T-cell (primary cell): ENCODE measurements around the gene PSMD10. TPM values are rescaled to one million over a fixed set of nuclear protein-coding genes. Genes with fewer than 3 reads are reported as not detected.

ENCODE experiments used
- ATAC-seq, 4 experiments: fragments of 200-7000 bp in 3 of 4; fragments of 150-1000 bp in 1 of 4; cut with Tn5 transposase; replicated peaks in 1 of 4; 1 replicate in 3 of 4; 2 replicates in 1 of 4; pipeline ENCODE4 v1.10.0; 2021; ENCODE audit warnings: moderate library complexity in 3 of 4, mild to moderate bottlenecking in 2 of 4, moderate number of reproducible peaks in 1 of 4
- CTCF ChIA-PET, 2 donors: fragments of 300-600 bp; sonication (Branson Sonifier 250); formaldehyde crosslinking; loops; one replicate each; lab custom pipeline; 2022; ENCODE audit warnings: antibody characterized with exemption in 2 of 2; lab: Charles Lee
- POLR2A ChIA-PET, 2 donors: fragments of 300-600 bp; sonication (Branson Sonifier 250); formaldehyde crosslinking; loops; one replicate each; lab custom pipeline; 2022; ENCODE audit warnings: antibody characterized with exemption in 2 of 2; lab: Charles Lee
- DNase-seq, 35 experiments: peaks; one replicate each; pipeline versions ENCODE4 v3.0.0 to v3.0.0-alpha.2; 2013 to 2023
- H3K27ac ChIP-seq: one replicate; pipeline ENCODE4 v1.5.1; 2013; ENCODE audit warnings: low read length
- H3K27me3 ChIP-seq, 2 experiments: replicated peaks in 1 of 2; 1 replicate in 1 of 2; 2 replicates in 1 of 2; pipeline versions ENCODE4 v1.6.1 to v1.7.0; 2013; ENCODE audit warnings: low read length in 1 of 2, mixed read lengths in 1 of 2; ENCODE audit not compliant: control insufficient read depth in 2 of 2, insufficient read depth in 2 of 2; ENCODE audit errors: extremely low read depth in 1 of 2
- H3K36me3 ChIP-seq, 2 donors: 1 replicate in 1 of 2; 2 replicates in 1 of 2; pipeline versions ENCODE4 v1.6.1 to v1.7.0; 2013; ENCODE audit warnings: low read length in 1 of 2; ENCODE audit not compliant: control insufficient read depth in 2 of 2, insufficient read depth in 1 of 2; ENCODE audit errors: extremely low read depth in 1 of 2
- H3K4me1 ChIP-seq, 2 experiments: 1 replicate in 1 of 2; 2 replicates in 1 of 2; pipeline versions ENCODE4 v1.6.1 to v1.7.0; 2013; ENCODE audit warnings: low read length in 2 of 2, mixed read lengths in 1 of 2; ENCODE audit not compliant: insufficient read depth in 2 of 2, control insufficient read depth in 1 of 2; ENCODE audit errors: extremely low read depth in 1 of 2
- H3K4me3 ChIP-seq, 2 donors: 1 replicate in 1 of 2; 2 replicates in 1 of 2; pipeline versions ENCODE4 v1.5.1 to v1.7.0; 2013; ENCODE audit warnings: mild to moderate bottlenecking in 2 of 2, low read length in 1 of 2, moderate library complexity in 1 of 2; ENCODE audit not compliant: control insufficient read depth in 1 of 2; ENCODE audit errors: extremely low read depth in 1 of 2
- H3K9me3 ChIP-seq: 2 replicates; pipeline ENCODE4 v1.7.0; 2013
- H3K27ac Mint-ChIP-seq, 2 donors: one replicate each; pipeline ENCODE4 v1.8.0; 2020 to 2021; ENCODE audit warnings: mild to moderate bottlenecking in 2 of 2, mixed read lengths in 2 of 2
- H3K27me3 Mint-ChIP-seq, 2 donors: one replicate each; pipeline ENCODE4 v1.8.0; 2021 to 2022; ENCODE audit warnings: mixed read lengths in 2 of 2
- H3K36me3 Mint-ChIP-seq: one replicate; pipeline ENCODE4 v1.8.0; 2021; ENCODE audit warnings: mixed read lengths
- H3K4me1 Mint-ChIP-seq, 3 donors: one replicate each; pipeline ENCODE4 v1.8.0; 2020 to 2022; ENCODE audit warnings: mixed read lengths in 3 of 3, mild to moderate bottlenecking in 1 of 3
- H3K4me3 Mint-ChIP-seq, 3 donors: one replicate each; pipeline ENCODE4 v1.8.0; 2020 to 2022; ENCODE audit warnings: mild to moderate bottlenecking in 3 of 3, mixed read lengths in 3 of 3, moderate library complexity in 3 of 3
- H3K9me3 Mint-ChIP-seq, 3 donors: one replicate each; pipeline ENCODE4 v1.8.0; 2020 to 2022; ENCODE audit warnings: mixed read lengths in 3 of 3
- WGBS: methylation state at CpG from one replicate; pipeline ENCODE4 v1.1.5; 2013; ENCODE audit warnings: missing lambda C conversion rate; ENCODE audit not compliant: insufficient coverage; 5-methylcytosine and 5-hydroxymethylcytosine counted together
- total RNA-seq, 35 experiments: library from RNA in 6 of 35; stranded (reverse) in 6 of 35; fragments of 120-200 nt in 1 of 35; gene quantifications; one replicate each; pipeline versions ENCODE4 v1.2.1 to v1.2.4 and lab custom pipeline; 2013 to 2026

Gene PSMD10
- total RNA-seq, 5 donors from 2014 or later (not counting 1 experiment from before 2014, with no cell fraction given) = 14.0 to 30.9 (median 25.3) TPM

- H3K36me3 ChIP-seq = no peaks in the 10 kb centered on the region
- no peaks in the 10 kb centered on the region for H3K4me1 ChIP-seq
- Mint-ChIP-seq H3K36me3 (no peaks in the 10 kb centered on the region), H3K9me3 (no peaks in the 10 kb centered on the region), H3K4me1 (peaks cover 3 to 16% (median 13%) of the 10 kb centered on the region in 3 donors), H3K4me3 (no peak overlapping the region), H3K27ac (no peak overlapping the region), H3K27me3 (peaks cover 0 to 6% of the 10 kb centered on the region in 2 donors)
- ChIA-PET CTCF (no interaction called here), POLR2A (interaction anchor here in 1 of 2 donors (0.6 to 0.7 kb wide), 2 partner anchors 13 to 117 kb away, joined by 3 read pairs; no protein-coding TSS in a partner anchor)
- no peak overlapping the region for H3K4me3 ChIP-seq
- H3K27ac ChIP-seq = no peak overlapping the region
- no peaks in the 10 kb centered on the region for H3K27me3 ChIP-seq
- H3K9me3 ChIP-seq = no peaks in the 10 kb centered on the region
- WGBS = no CpG with 5 or more reads among the region's 1 CpG
- ATAC-seq (no peak), DNase-seq (no peak)
Observed at GRCh38 chrX:108049649-108050048, 41.7 kb downstream of the PSMD10 start.

DNA sequence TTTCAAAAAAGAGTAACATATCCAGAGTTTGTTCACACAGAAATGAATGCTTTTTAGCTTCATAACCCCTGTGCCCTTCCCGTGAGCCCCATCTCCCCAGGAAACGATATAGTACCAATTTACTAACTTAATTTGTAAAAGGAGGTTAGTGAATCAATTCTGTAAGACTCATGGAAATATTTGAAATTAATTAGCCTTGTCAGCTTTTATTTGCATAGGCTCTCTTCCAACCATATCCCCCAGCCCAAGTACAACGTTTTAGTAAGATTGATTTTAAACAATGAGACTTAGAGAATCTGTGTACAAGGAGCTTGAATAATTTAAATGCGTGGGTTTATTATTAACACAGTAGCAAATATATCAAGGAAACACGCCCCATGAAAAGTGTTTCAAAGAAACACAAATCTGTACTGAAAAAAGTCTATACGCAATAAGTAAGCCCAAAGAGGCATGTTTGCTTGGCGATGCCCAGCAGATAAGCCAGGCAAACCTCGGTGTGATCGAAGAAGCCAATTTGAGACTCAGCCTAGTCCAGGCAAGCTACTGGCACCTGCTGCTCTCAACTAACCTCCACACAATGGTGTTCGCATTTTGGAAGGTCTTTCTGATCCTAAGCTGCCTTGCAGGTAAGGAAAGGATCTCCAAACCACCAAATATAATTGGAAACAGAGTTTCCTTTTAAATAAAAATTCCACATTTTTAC is 46.6 kb downstream of the PSMD10 start, which contains the start of gene VSIG1:
Gene VSIG1, plus strand, starts transcription at position 512 of the 703 bp plus-strand sequence. Its CDS starts 66 bp downstream, at position 578.
- peaks cover 3% of the 10 kb centered on the region for H3K36me3 Mint-ChIP-seq
- ChIA-PET POLR2A (no interaction called here), CTCF (interaction anchor here in 1 of 2 donors (0.7 kb wide), 1 partner anchor 408 kb away, joined by 3 read pairs; no protein-coding TSS in a partner anchor)
- DNase-seq (no peak), ATAC-seq (no peak)
- H3K4me3 Mint-ChIP-seq = no peak within 1 kb of the TSS
- H3K27me3 Mint-ChIP-seq = peaks cover 0 to 7% of the 10 kb centered on the region in 2 donors
- Histone ChIP-seq H3K27ac (no peak within 1 kb of the TSS), H3K4me3 (no peak within 1 kb of the TSS), H3K27me3 (no peaks in the 10 kb centered on the region), H3K4me1 (no peaks in the 10 kb centered on the region), H3K36me3 (no peaks in the 10 kb centered on the region), H3K9me3 (no peaks in the 10 kb centered on the region)
- H3K9me3 Mint-ChIP-seq = no peaks in the 10 kb centered on the region
- H3K27ac Mint-ChIP-seq = no peak within 1 kb of the TSS
- WGBS = no CpG with 5 or more reads among the region's 10 CpGs
- H3K4me1 Mint-ChIP-seq = peaks cover 12 to 33% (median 18%) of the 10 kb centered on the region in 3 donors

- H3K4me3 Mint-ChIP-seq = no peak overlapping the region
- H3K4me1 Mint-ChIP-seq = peaks cover 45 to 68% (median 58%) of the 10 kb centered on the region in 3 donors
- H3K27ac Mint-ChIP-seq = no peak overlapping the region
- H3K36me3 ChIP-seq = no peaks in the 10 kb centered on the region
- POLR2A ChIA-PET = no interaction called here
- CTCF ChIA-PET = no interaction called here
- no peaks in the 10 kb centered on the region for H3K9me3 ChIP-seq
- peaks cover 12% of the 10 kb centered on the region for H3K36me3 Mint-ChIP-seq
- no peaks in the 10 kb centered on the region for H3K27me3 ChIP-seq
- no CpG with 5 or more reads among the region's 4 CpGs for WGBS
- no peaks in the 10 kb centered on the region for H3K9me3 Mint-ChIP-seq
- ATAC-seq (no peak), DNase-seq (no peak)
- H3K4me3 ChIP-seq = no peak overlapping the region
- H3K27me3 Mint-ChIP-seq = peaks cover 0 to 19% of the 10 kb centered on the region in 2 donors
- H3K4me1 ChIP-seq = peaks cover 0 to 7% of the 10 kb centered on the region in 2 experiments
- no peak overlapping the region for H3K27ac ChIP-seq
Observed at GRCh38 chrX:108036298-108036973, 54.9 kb downstream of the PSMD10 start.

GRCh38 chrX:108034725-108035124 is 56.6 kb downstream of the PSMD10 start:
- ChIA-PET POLR2A (no interaction called here), CTCF (no interaction called here)
- Histone ChIP-seq H3K9me3 (no peaks in the 10 kb centered on the region), H3K4me3 (no peak overlapping the region), H3K4me1 (peaks cover 0 to 7% of the 10 kb centered on the region in 2 experiments), H3K36me3 (no peaks in the 10 kb centered on the region), H3K27ac (no peak overlapping the region), H3K27me3 (no peaks in the 10 kb centered on the region)
- ATAC-seq (no peak), DNase-seq (no peak)
- Mint-ChIP-seq H3K4me1 (peaks cover 52 to 75% (median 73%) of the 10 kb centered on the region in 3 donors), H3K4me3 (no peak overlapping the region), H3K36me3 (peaks cover 12% of the 10 kb centered on the region), H3K27ac (no peak overlapping the region), H3K9me3 (no peaks in the 10 kb centered on the region), H3K27me3 (peaks cover 0 to 19% of the 10 kb centered on the region in 2 donors)
- WGBS = no CpG with 5 or more reads among the region's 3 CpGs

Other genes starting within 250 kb of the PSMD10 start
- gene TEX13B, start 109.2 kb downstream of the PSMD10 start, total RNA-seq = not detected
- 10 to 100 TPM; 24.6 to 34.4 (median 32.7) TPM for gene VSIG1, start 46.5 kb downstream of the PSMD10 start, total RNA-seq
- 10 to 100 TPM in 1 of 5 donors, 1 to 10 TPM in 4; 6.2 to 10.1 (median 8.7) TPM for gene ATG4A, start 236 bp upstream of the PSMD10 start, total RNA-seq